K562 (cell line): ENCODE data around the gene SOX12. TPM values are rescaled to one million over a fixed set of nuclear protein-coding genes. Genes with fewer than 3 reads are reported as not detected.

Experiments
- BCOR ChIP-seq: fragments of 450-650 bp; IDR thresholded peaks from 2 replicates; pipeline ENCODE4 v1.6.1; 2016
- CAMTA2 ChIP-seq: fragments of 250-450 bp; sonication (Bioruptor Pico); conservative IDR thresholded peaks from 2 replicates; pipeline ENCODE4 v1.5.1; 2022
- CTCF ChIP-seq, 3 experiments: IDR thresholded peaks in 2 of 3; conservative IDR thresholded peaks in 1 of 3; 2 replicates each; pipeline ENCODE4 v1.5.1; 2011 to 2012; ENCODE audit warnings: low read length in 3 of 3, mild to moderate bottlenecking in 3 of 3, control low read depth in 2 of 3, improper control_type of control experiment in 1 of 3, inconsistent platforms in 1 of 3, low read depth in 1 of 3, mixed read lengths in 1 of 3, moderate library complexity in 1 of 3; ENCODE audit not compliant: insufficient read depth in 2 of 3
- HMGN3 ChIP-seq: IDR thresholded peaks from 2 replicates; pipeline ENCODE4 v1.6.1; 2011; ENCODE audit warnings: borderline replicate concordance, low read depth, mild to moderate bottlenecking, mixed read lengths, low read length; ENCODE audit not compliant: insufficient read length; ENCODE audit errors: extremely low read depth
- KDM1A ChIP-seq, 2 experiments: fragments of 450-650 bp; IDR thresholded peaks; 2 replicates each; pipeline ENCODE4 v1.6.1; 2016; ENCODE audit warnings: mild to moderate bottlenecking in 2 of 2
- L3MBTL2 ChIP-seq: fragments of 450-650 bp; IDR thresholded peaks from 2 replicates; pipeline ENCODE4 v1.6.1; 2016; ENCODE audit warnings: mild to moderate bottlenecking, moderate library complexity
- MXI1 ChIP-seq: IDR thresholded peaks from 2 replicates; pipeline ENCODE4 v1.6.1; 2011; ENCODE audit warnings: low read depth, mild to moderate bottlenecking, improper control_type of control experiment, low read length
- NR3C1 ChIP-seq: sonication (generic); formaldehyde crosslinking; IDR thresholded peaks from 2 replicates; pipeline ENCODE4 v1.8.1; 2022; ENCODE audit warnings: missing genetic modification reagents
- PYGO2 ChIP-seq: fragments of 450-650 bp; IDR thresholded peaks from 2 replicates; pipeline ENCODE4 v1.6.1; 2016; ENCODE audit warnings: mild to moderate bottlenecking, missing genetic modification characterization, moderate library complexity, missing compliant biosample characterization
- RBBP5 ChIP-seq: fragments of 200-600 bp; sonication (generic); IDR thresholded peaks from 2 replicates; pipeline ENCODE4 v1.6.1; 2012; ENCODE audit warnings: borderline replicate concordance, mild to moderate bottlenecking, low read length, control low read depth, inconsistent platforms; ENCODE audit not compliant: insufficient read depth, poor library complexity, severe bottlenecking
- RNF2 ChIP-seq: sonication (generic); IDR thresholded peaks from 2 replicates; pipeline ENCODE4 v1.6.1; 2016
- SPI1 ChIP-seq: IDR thresholded peaks from 2 replicates; pipeline ENCODE4 v1.6.1; 2011; ENCODE audit warnings: low read depth, low read length, control low read depth, borderline replicate concordance
- TBL1XR1 ChIP-seq, 2 experiments: IDR thresholded peaks; 2 replicates each; pipeline ENCODE4 v1.6.1; 2012; ENCODE audit warnings: improper control_type of control experiment in 2 of 2, low read length in 2 of 2, mild to moderate bottlenecking in 1 of 2
- THAP7 ChIP-seq: fragments of 250-450 bp; sonication (Bioruptor Pico); IDR thresholded peaks from 2 replicates; pipeline ENCODE4 v1.5.0; 2021
- TOE1 ChIP-seq, 2 experiments: fragments of 450-650 bp in 1 of 2; sonication (generic) in 1 of 2; formaldehyde crosslinking in 1 of 2; IDR thresholded peaks; 2 replicates each; pipeline versions ENCODE4 v1.7.1 to v1.8.0; 2016 to 2022; ENCODE audit warnings: borderline replicate concordance in 2 of 2, mild to moderate bottlenecking in 2 of 2, antibody characterized with exemption in 1 of 2, inconsistent platforms in 1 of 2, low read depth in 1 of 2, missing genetic modification reagents in 1 of 2, moderate library complexity in 1 of 2
- TRIM28 ChIP-seq: fragments of 450-650 bp; IDR thresholded peaks from 2 replicates; pipeline ENCODE4 v1.6.1; 2017
- ZFX ChIP-seq: sonication (generic); formaldehyde crosslinking; IDR thresholded peaks from 2 replicates; pipeline ENCODE4 v1.8.0; 2022; ENCODE audit warnings: mild to moderate bottlenecking, missing genetic modification reagents, moderate library complexity
- polyA plus RNA-seq, 8 experiments: library from polyadenylated mRNA; depleted of rRNA in 4 of 8; stranded (reverse) in 5 of 8; unstranded in 3 of 8; fragments of >200 nt; fragmentation: Nextera tagmentation in 2 of 8; fragmentation: Illumina TruSeq in 1 of 8; extraction: Ambion mirVana in 2 of 8; extraction: Trizol in 1 of 8; gene quantifications; 2 replicates each; pipeline versions ENCODE4 v1.2.1 to v1.2.3, GENCODE V29; 2011 to 2014; ENCODE audit warnings: inconsistent platforms in 1 of 8, missing spikeins in 1 of 8
- total RNA-seq, 7 experiments: library from RNA; depleted of rRNA in 6 of 7; stranded (reverse); fragments of >200 nt in 6 of 7; fragmentation: Illumina TruSeq in 2 of 7; extraction: Trizol in 2 of 7; gene quantifications; 2 replicates each; pipeline versions ENCODE4 v1.2.1 to v1.2.3, GENCODE V29; 2011 to 2021; ENCODE audit warnings: low replicate concordance in 1 of 7
- TF ChIP-seq, protein P1 (sequence below): fragments of 450-650 bp; IDR thresholded peaks from one replicate; pipeline ENCODE4 v1.6.1; 2018; ENCODE audit warnings: mild to moderate bottlenecking, moderate library complexity; ENCODE audit not compliant: partially characterized antibody
- TF ChIP-seq, protein P2 (sequence below): fragments of 450-650 bp; formaldehyde crosslinking; IDR thresholded peaks from 2 replicates; pipeline ENCODE4 v1.4.0; 2020; ENCODE audit warnings: mild to moderate bottlenecking, moderate library complexity

Gene SOX12
- total and polyA plus RNA-seq, 9 of the 15 experiments (the other 6 are each of a cell fraction or from before 2014, with no cell fraction given) = 0.42 to 26.3 (median 2.6) TPM

GRCh38 chr20:346640-347316 lies 21.4 kb downstream of the SOX12 start, which contains the start of gene NRSN2 (continued):
- TF ChIP-seq CTCF (IDR thresholded peaks at IDR 0.05 in 2 of 3, conservative IDR thresholded peaks at IDR 0.05 in 1 of 3; ENCODE audit: insufficient read depth in 2 of 3, low read depth in 1 of 3, low read length in 3 of 3) = no peak
- TF ChIP-seq BCOR = no peak
- no peak for TF ChIP-seq TOE1 (IDR thresholded peaks at IDR 0.05; ENCODE audit: borderline replicate concordance)
- no peak for TF ChIP-seq TOE1 (CRISPR knock-in tag; IDR thresholded peaks at IDR 0.05; ENCODE audit: borderline replicate concordance, low read depth)
- TF ChIP-seq HMGN3 = peak; percentile 27
- TF ChIP-seq, protein P1, sequence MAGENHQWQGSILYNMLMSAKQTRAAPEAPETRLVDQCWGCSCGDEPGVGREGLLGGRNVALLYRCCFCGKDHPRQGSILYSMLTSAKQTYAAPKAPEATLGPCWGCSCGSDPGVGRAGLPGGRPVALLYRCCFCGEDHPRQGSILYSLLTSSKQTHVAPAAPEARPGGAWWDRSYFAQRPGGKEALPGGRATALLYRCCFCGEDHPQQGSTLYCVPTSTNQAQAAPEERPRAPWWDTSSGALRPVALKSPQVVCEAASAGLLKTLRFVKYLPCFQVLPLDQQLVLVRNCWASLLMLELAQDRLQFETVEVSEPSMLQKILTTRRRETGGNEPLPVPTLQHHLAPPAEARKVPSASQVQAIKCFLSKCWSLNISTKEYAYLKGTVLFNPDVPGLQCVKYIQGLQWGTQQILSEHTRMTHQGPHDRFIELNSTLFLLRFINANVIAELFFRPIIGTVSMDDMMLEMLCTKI = no peak
- TF ChIP-seq THAP7 (CRISPR knock-in tag) = no peak
- no peak for TF ChIP-seq TRIM28
- TF ChIP-seq CAMTA2 (CRISPR knock-in tag) = no peak
- no peak for TF ChIP-seq KDM1A (IDR thresholded peaks at IDR 0.05)
- no peak for TF ChIP-seq RNF2
- 0 out of 2 replicates have a peak, but pooled peaks have one; percentile 2 for TF ChIP-seq SPI1
- no peak for TF ChIP-seq MXI1
- TF ChIP-seq ZFX (CRISPR knock-in tag) = peak; percentile 55; the same call in 1 of the 2 replicates
- peak; percentile 62 for TF ChIP-seq L3MBTL2
- no peak for TF ChIP-seq TBL1XR1 (IDR thresholded peaks at IDR 0.05; ENCODE audit: low read length in 2 of 2)
- TF ChIP-seq, protein P2, sequence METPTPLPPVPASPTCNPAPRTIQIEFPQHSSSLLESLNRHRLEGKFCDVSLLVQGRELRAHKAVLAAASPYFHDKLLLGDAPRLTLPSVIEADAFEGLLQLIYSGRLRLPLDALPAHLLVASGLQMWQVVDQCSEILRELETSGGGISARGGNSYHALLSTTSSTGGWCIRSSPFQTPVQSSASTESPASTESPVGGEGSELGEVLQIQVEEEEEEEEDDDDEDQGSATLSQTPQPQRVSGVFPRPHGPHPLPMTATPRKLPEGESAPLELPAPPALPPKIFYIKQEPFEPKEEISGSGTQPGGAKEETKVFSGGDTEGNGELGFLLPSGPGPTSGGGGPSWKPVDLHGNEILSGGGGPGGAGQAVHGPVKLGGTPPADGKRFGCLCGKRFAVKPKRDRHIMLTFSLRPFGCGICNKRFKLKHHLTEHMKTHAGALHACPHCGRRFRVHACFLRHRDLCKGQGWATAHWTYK (CRISPR knock-in tag) = no peak
- TF ChIP-seq RBBP5 = peak; percentile 46
- no peak for TF ChIP-seq PYGO2
- TF ChIP-seq NR3C1 (CRISPR knock-in tag) = 0 out of 2 replicates have a peak, but pooled peaks have one; percentile 4
